Measurements from ENCODE around the gene EEF1G.
"Not testable (repeated sequence)": the region's sequence is repeated elsewhere in the genome, so short reads cannot be mapped to it uniquely, and the experiment has no call there.

EEF1G gene

GRCh38 chr11:62573592-62574362, at the start of gene EEF1G:
Gene EEF1G, minus strand, starts transcription at chr11:62573891. Its CDS starts 49 bp downstream, at chr11:62573842.
- peak; percentile 97 to 98 for DNase-seq

- no peak for DNase-seq
These were observed 48.9 kb upstream of the EEF1G start for GRCh38 chr11:62622476-62623089.

GRCh38 chr11:62621567-62622470, 48.1 kb upstream of the EEF1G start, which contains the start of gene B3GAT3:
Gene B3GAT3, minus strand, starts transcription at chr11:62621986. Its CDS starts 39 bp downstream, at chr11:62621947.
- peak; percentile 97 to 99 for DNase-seq

- DNase-seq: no peak
These were observed 47.4 kb upstream of the EEF1G start for GRCh38 chr11:62621027-62621566.

GRCh38 chr11:62616957-62617356, 43.3 kb upstream of the EEF1G start:
- not testable (repeated sequence) for DNase-seq

- DNase-seq: no peak
These were observed 41.8 kb upstream of the EEF1G start for GRCh38 chr11:62615521-62615920.

GRCh38 chr11:62614275-62614674, 40.6 kb upstream of the EEF1G start:
- peak; percentile 33 to 47 for DNase-seq

- no peak for DNase-seq
These were observed 39.6 kb upstream of the EEF1G start for GRCh38 chr11:62613291-62613778.

- peak; percentile 89 to 92 for DNase-seq
These were observed 38.9 kb upstream of the EEF1G start, which contains the start of the genes EML3 and ROM1 for GRCh38 chr11:62612366-62613290. Gene EML3, minus strand, starts transcription at chr11:62612775. Its CDS starts 318 bp downstream, at chr11:62612457. Gene ROM1, plus strand, starts transcription at chr11:62613257. Its CDS starts 25 bp downstream, at chr11:62613282.

GRCh38 chr11:62611705-62612365, 38.1 kb upstream of the EEF1G start:
- DNase-seq: peak; percentile 38 to 47

- DNase-seq: no peak
These were observed 37.4 kb upstream of the EEF1G start for GRCh38 chr11:62610814-62611704.

- DNase-seq: no peak
These were observed 36.7 kb upstream of the EEF1G start for GRCh38 chr11:62610403-62610802.

GRCh38 chr11:62608776-62609175, 35.1 kb upstream of the EEF1G start:
- no peak for DNase-seq

GRCh38 chr11:62607714-62608113, 34.0 kb upstream of the EEF1G start:
- no peak for DNase-seq

- no peak for DNase-seq
These were observed 32.2 kb upstream of the EEF1G start for GRCh38 chr11:62605902-62606301.

- no peak for DNase-seq
These were observed 31.8 kb upstream of the EEF1G start for GRCh38 chr11:62605467-62605866.

GRCh38 chr11:62604460-62605120, 30.9 kb upstream of the EEF1G start:
- no peak for DNase-seq

- DNase-seq: no peak
These were observed 30.1 kb upstream of the EEF1G start for GRCh38 chr11:62603776-62604299.

GRCh38 chr11:62603072-62603408, 29.3 kb upstream of the EEF1G start:
- no peak for DNase-seq
